Measurements from ENCODE around the gene PARD3B.

Gene PARD3B

DNA sequence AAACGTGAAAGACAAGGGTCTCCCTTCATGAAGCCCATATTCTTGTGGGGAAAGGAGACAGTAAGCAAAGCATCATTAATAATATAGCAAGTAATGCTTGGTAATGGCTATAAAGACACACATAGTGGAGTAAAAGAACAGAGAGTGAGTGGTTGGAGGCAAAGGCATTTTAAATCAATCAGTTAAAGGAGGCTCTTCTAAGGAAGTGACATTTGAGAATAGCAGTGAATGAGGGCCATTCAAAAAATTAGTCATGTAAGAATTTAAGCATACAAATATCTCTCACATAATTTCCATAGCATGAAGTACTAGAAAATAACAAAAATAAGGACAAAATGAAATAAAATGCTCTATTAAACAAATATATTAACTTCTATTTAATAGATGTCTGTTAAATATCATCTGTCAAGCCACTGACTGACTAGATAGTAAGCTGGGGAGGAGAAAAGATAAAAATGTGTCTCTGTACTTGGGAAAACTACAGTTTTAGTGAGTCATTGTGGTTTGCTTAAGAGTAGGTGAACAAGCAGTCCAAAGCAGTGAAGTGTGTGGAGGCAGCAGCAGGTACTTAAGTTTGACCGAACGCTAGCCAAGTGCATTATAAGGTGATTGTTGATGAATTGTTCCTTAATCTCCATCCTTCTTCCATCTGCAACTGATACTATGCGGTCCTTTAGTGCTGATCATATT lies 160.1 kb downstream of the PARD3B start:
- no peak for DNase-seq (ENCODE audit: low read depth in 2 of 2)

DNA sequence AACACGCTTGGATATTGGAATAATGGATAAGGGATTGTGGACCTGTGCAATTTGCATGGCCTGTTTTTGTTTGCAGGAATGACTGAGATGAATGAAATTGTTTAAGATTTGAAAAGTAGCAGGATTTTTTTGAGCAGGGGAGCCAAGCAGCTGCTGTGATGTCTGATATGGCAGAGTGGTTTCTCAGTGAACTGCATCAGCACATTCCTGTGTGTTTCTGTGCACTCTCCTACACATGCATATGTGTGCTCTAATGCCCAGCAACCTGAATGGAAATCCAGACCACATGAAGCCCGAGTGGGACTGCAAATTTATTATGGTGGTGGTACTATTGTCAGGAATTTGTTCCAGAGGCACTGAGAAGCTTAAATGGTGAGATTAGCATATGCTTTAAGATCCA lies 161.7 kb downstream of the PARD3B start:
- no peak for DNase-seq (ENCODE audit: low read depth in 2 of 2)

DNA sequence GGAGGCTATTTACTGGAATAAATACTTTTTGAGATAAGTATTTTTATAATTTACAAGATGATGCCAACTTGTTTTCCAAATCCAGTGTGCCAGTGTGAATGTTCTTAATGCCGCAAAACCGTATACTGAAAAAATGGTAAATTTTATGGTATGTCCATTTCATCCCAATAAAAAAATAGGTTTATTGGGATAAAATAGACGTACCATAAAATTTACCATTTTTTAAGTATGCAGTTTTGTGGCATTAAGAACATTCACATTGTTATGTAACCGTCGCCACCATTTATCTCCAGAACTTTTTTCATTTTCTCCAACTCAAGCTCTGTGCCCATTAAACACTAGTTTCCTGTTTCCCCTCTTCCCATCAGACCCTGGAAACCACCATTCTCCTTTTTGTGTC lies 167.9 kb downstream of the PARD3B start:
- no peak for DNase-seq (ENCODE audit: low read depth in 2 of 2)

DNA sequence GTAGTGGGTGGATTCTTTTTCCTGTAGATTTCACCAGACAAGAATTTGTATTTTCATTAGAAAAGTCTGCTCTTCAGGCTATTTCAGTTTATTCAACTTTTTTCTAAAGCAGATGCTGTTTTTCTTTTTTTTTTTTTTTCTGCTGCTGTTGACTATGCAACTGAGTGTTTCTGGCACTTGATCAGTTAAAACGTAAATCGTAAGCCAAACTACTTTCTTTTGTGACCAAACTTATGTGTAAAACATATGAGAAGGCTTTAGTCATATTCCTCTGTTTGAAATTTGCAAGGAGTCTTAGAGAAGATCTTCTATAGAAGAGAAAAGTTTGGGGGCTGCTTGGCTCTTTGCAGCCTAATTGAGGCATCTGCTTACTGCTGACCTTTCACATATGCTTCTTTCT lies 170.1 kb downstream of the PARD3B start:
- no peak for DNase-seq (ENCODE audit: low read depth in 2 of 2)

DNA sequence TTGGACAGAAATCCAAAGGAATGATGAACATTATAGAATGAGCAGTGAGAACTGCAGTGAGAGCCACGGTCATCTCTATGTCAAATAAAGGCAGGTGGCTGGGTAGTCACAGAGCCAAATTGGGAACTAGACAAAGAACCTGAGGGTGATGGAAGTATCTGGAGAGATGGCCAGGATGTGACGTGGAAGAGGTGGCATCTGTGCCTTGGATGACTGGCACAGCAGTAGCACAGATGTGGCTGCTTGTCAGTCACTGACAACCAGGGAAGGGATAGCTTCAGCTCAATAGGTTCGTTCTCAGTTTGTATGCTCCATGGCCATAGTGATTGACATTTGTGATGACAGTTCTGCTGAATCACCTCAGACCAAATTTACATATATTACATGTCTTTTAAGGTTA lies 172.3 kb downstream of the PARD3B start:
- no peak for DNase-seq (ENCODE audit: low read depth in 2 of 2)

DNA sequence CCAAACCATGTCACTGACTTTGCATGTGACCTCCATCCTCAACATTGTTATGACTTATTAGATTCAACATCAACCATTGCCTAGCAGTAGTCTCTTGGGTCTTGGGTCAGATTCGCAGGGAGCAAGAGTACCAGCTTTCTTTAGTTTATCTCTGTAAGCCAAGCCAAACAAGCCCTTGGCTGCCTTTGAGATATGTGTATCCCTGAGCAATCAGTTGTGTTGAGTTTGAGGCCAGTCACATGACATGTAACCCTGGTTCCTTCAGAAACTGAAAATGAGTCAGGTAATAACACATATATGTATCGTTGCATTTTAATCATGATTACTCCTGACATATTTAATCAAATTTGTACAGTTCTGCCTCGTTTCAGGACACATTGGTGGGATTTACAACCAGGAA lies 173.3 kb downstream of the PARD3B start:
- DNase-seq (ENCODE audit: low read depth in 2 of 2): no peak

DNA sequence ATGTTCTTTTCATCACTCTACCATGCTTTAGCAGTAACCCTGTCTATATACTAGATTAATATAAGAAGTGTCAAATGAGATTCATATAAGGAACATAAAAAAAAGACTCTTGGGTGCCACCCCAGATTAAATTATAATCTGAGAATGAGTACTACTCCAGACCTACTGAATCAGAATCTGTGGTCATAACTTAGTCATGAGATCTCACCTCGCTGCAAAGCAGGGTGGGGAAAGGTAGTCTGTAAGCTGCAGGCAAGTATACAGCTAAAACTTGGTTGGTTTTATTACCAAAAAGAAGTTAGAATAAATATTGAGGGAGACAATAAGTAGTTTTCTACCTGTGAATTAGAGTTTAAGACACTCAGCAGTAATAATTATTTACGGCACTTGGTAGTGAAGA lies 175.6 kb downstream of the PARD3B start:
- no peak for DNase-seq (ENCODE audit: low read depth in 2 of 2)

DNA sequence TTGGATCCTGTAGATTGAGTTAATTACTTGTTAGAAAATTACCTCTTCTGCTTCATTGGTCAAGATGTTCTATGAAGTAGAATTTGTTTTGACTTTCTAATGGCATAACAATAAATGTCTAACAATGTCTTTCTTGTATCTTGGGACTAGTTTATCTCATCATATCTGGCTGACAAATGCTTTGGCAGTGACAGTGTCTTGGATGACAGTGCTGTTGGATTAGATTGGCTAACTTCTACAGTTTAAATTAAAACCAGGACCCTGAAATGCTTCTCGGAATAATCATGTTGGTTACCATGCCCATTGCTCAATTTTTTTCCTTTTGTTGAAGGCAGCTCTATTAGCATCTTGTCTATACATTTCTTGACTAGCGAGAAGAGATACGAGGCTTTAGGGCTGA lies 176.9 kb downstream of the PARD3B start:
- no peak for DNase-seq (ENCODE audit: low read depth in 2 of 2)

DNA sequence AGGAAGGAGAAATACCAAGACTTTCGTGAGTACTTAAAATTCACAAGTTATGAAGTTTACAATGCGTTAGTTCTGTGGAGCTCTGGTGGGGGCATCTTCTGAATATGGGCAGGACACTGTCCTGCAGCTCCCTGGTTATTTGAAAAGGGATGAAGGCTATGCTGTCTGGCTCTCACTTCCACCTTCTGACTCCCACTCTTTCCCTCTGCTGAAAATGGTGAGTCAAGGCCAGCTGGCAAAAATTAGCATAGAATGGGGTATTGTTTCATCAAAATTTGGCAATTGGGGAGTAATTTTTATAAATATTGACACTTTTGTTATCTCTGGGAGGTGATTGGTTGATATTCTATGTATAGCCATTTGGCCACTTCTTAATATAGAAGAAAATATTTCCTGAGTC lies 177.4 kb downstream of the PARD3B start:
- DNase-seq (ENCODE audit: low read depth in 2 of 2): no peak

DNA sequence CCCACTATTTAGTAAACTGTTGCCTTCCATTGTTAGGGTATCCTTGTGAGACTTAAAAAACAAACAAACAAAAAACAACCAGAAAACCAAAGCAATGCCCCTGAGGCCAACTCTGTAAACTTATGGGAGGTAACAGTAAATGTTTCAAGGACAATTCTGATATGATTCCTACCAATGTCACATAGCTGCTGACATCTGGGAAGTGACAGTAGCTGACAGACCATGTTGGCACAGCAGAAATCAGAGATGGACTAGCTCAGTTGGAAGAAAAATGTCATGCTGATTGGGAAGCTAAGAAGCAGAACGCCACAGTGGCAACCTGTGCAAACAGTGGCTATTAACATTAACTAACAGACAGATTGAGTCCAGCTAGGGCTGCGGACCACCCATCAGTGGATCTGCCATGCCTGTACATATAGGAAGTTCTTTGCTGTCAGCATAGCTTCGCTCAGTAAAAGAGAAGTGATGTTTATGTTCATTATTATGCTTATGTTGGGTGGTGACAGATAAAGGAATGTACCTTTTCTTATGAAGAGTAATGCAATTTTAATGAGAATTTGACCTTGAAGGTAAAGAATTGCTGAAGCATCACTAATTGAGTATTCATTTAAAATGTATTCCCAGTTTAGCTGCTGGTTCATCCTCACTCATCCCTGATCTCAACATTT lies 180.6 kb downstream of the PARD3B start:
- no peak for DNase-seq (ENCODE audit: low read depth in 2 of 2)

DNA sequence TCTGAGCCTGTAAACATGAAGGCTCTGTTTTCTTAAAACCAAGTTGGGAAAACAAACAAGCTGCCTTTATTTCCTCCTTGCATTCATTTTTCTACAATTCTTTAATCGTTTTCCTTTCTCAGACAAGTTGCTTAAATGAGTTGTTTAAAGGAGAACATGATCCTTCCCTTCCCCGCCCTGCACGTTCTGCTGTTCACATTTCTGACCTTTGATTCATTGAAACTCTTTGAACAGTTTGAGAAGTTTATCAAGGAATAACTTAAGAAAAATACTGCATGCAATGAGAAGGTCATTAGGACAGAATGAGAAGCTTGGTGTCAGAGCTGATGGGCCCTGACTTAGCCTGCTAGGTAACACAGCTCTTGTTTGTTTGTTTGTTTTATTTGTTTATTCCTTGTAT lies 181.6 kb downstream of the PARD3B start:
- DNase-seq (ENCODE audit: low read depth in 2 of 2): no peak

DNA sequence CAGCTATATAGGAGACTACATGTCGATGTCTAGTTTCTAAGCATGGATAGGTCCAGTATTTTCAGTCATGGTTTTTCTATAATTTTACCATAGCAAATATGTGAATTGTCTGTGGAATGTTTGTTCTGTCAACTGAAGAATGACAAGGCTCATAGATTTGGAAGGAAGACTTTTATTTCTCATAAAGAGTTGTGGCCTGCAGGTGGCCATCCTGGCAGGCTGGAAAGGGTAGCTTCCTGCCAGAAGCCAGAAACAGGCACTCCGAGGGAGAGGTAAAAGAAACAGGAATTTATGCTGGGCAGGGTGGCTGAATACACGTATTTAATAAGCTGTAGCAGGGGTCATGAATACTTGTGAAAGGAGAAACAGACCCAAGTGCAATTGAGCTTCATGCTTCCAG lies 182.1 kb downstream of the PARD3B start:
- no peak for DNase-seq (ENCODE audit: low read depth in 2 of 2)

DNA sequence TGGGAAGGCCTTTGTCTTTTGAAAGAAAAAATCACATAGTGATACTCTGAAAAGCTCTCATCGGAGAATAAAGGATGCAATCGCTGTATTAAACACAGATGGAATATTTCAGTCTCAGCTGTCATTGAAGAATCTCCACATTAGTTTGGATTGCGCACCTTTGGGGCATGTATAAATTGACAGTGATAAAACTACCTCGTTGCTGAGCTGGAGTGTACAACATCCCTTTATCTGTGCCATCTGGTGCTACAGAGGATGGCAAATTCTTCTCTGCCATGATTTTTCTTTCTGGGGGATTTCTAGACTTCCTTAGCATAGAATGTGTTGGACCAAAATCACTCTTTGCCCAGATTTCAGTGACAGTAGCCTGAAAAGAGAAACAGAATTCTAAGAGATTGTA lies 185.3 kb downstream of the PARD3B start:
- DNase-seq (ENCODE audit: low read depth in 2 of 2): no peak

DNA sequence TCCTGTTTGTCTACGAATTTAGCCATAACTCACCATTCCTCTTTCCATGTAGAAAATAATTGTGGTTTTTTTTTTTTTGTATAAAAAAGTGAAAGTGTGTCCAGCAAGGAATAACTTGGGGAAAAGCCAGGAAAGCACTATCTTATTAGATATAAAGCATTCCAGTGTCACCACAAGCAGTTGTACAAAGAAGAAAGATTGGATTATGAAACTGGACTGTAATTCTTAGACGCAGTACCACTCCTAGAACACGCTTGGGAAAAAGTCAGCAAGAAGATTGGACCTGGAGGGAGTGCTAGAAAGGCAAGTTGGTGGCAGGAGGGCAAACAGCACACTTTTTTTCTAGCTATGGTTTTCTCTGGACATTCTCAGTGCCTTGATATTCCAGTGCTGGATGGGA lies 186.7 kb downstream of the PARD3B start:
- DNase-seq (ENCODE audit: low read depth in 2 of 2): no peak

DNA sequence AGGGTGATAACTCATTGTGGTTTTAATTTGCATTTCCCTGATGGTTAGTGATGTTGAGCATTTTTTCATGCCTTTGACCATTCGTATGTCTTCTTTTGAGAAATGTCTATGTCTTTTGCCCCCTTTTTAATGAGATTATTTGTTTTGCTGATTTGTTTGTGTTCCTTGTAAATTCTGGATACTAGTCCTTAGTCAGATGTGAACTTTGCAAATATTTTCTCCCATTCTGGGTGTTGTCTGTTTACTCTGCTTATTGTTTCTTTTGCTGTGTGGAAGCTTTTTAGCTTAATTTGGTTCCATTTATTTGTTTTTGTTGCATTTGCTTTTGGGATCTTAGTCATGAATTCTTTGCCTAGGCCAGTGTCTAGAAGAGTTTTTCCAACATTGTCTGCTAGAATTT lies 192.0 kb downstream of the PARD3B start:
- DNase-seq (ENCODE audit: low read depth in 2 of 2): no peak

DNA sequence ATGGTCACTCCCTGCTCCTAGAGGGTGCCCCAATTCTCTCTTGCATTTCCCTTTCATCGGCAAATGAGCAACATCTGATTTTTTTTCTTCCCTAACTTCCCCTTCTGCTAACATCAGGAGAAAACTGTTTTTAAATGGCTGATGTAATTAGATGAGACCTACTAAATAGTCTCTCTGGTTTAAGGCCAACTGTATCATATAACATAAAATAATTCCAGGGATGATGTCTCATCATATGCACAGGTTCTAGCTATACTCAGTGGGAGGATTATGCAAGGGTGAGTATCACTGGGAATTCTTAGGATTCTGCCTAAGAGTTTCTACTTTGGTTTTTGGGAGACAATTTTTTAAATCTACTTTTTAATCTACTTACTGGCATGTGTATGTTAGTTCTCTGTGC lies 193.4 kb downstream of the PARD3B start:
- DNase-seq (ENCODE audit: low read depth in 2 of 2): no peak

DNA sequence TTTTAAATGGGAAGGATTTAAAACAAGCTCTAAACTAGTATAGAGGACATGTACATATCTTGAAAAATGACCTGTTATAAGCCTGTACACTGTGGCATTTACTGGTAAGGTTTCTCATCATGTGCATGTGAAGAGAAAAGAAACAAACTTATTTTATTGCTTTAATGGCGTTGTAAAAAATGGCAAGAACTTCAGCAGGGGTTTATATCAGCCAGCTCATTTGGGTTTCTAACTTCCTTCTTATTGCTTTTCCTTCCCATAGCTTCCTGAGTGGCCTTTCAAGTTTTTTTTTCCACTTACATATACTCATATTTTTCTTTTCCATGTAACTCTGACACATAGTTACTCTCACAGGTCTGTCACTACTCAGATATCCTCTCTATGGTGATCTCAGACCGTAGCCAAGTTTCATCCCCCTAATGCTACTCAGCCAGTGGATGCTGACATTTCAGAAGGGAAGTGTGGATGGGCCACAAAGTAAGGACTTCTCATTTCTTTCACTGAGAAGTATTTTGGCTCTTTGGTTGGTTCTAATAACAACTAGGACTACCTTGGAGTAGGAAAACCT lies 198.2 kb downstream of the PARD3B start:
- no peak for DNase-seq (ENCODE audit: low read depth in 2 of 2)

DNA sequence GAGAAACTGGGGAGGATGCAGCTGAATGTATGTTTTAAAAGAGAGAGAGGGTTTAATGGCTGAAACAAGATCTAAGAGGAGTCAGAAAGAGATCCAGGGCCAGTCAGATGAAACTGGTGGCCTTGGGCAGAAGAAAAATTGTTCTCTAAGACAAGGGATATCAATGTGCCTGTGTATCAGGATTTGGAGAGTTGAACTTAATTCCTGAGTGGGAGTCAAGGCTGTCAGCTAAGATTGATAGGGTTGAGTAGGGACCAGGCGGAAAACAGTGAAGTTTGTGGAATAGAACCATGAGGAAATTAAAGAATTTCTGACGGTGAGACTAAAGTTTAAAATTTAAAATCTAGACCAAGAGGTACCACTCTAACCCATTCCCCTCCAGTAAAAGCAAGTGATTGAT lies 199.2 kb downstream of the PARD3B start:
- no peak for DNase-seq (ENCODE audit: low read depth in 2 of 2)

DNA sequence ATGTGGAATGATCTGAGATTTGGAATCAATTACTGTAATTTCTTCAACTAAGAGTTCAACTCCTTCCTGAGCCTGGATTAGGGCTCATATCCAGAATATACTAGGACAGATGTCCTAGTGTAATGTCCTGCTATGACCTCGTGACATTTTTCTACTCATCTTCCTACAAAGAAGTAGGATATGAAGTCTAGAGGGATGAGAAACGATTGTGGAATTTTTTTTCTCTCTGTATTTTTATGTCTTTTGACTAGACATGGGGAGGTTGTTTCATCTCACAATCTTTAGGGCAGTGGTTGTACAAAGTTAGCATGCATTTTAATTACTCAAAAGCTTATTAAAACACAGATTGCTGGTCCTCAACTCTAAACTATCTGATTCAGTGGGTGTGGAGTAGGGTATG lies 203.0 kb downstream of the PARD3B start:
- DNase-seq (ENCODE audit: low read depth in 2 of 2): no peak

DNA sequence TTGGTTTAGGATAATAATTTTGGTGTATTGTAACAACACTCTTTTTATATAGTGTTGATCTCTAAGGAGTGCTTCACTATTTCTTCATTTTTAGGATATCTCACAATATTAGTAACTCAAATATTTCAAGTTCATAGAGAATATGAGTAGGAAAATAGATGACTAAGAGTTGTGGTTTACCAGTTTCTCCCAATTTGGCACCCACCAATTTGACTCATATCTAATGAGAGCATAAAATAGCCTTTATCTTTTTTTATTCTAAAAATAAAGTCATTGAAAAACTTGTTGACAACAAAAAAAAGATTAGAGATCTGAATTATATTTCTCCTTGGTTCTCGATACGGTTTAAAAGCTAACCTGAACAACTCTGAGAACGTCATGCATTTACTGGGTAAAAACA lies 204.0 kb downstream of the PARD3B start:
- no peak for DNase-seq (ENCODE audit: low read depth in 2 of 2)

DNA sequence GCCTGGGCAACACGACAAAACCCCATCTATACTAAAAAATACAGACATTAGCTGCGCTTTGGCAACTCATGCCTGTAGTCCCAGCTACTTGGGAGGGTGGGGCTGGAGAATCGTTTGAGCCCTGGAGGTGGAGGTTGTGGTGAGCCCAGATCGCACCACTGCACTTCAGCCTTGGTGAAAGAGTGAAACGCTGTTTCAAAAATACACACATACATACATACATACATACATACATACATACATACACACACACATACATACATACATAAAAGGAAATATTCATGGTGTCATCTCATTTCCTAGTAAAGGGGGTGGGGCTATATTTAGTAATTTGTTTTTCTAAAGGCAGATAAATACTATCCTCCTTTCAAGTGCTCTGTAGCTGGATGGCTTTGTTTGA lies 205.1 kb downstream of the PARD3B start:
- no peak for DNase-seq (ENCODE audit: low read depth in 2 of 2)

DNA sequence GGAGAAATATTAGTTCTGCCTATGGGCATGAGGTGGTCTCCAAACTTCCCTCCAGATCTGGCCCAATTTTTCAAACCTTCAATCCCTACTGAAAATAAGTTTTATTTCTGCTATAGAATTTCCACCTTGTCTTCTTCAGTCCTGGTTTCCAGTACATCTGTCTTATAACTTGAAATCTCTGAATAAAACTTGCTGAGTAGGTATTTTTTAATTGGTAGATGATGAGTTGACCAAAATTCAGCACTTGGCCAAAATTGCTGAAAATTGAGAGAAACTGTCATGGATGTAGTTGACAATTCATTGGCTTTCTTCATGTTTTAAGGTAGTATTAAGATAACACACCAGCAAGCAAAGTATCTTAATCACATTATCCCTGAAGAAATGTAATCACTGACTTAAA lies 206.2 kb downstream of the PARD3B start:
- DNase-seq (ENCODE audit: low read depth in 2 of 2): no peak

DNA sequence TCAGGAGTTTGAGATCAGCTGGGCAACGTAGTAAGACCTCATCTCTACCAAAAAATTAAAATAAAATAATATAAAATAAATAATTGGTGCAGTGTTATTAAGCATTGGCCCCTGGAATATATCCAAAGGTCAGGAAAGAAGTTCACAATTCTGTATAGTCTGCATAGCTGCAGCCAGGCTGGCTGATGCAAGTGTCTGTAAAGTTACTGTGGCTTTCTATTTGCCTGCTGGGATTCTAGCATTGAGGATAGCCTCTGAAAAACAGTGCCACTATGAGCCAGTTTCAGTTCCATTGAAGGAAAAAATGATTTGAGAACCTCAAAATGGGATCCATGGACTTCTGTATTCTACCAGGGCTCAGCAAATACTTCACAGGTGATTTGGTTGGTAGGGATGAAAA lies 208.6 kb downstream of the PARD3B start:
- DNase-seq (ENCODE audit: low read depth in 2 of 2): no peak

DNA sequence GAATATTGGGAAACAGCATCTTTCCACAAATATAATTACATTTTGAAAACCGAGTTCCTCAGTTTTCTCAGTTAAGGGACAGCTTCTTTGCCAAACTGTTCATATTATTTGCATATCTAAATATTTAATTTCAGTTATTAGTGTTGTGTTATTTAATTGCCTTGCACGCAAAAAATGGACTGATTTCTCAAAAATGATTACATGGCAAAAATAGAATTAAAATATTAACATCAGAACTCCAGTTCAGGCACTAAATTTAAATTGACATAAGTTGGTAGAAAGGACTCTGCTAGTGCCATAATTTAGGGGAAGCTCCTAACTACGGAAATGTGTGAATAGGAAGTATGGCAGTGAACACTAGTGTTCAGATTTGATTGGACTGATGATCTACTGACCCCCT lies 209.6 kb downstream of the PARD3B start:
- no peak for DNase-seq (ENCODE audit: low read depth in 2 of 2)

All from stimulated activated CD4-positive, alpha-beta T cell treated with anti-CD3 and anti-CD28 coated beads, Interleukin-12 subunit alpha, Interleukin-12 subunit beta, amount 100 ng/mL, for 24 hours (primary cell).